Erythroblast (primary cell): ENCODE measurements around the gene USP25.

ENCODE experiments used
- GATA1 ChIP-seq: IDR thresholded peaks from 2 replicates; pipeline ENCODE4 v1.6.1; 2011; ENCODE audit warnings: low read depth, mild to moderate bottlenecking, control low read depth, low read length, moderate library complexity
- POLR2A ChIP-seq: IDR thresholded peaks from 2 replicates; pipeline ENCODE4 v1.6.1; 2011; ENCODE audit warnings: mild to moderate bottlenecking, low read length

DNA sequence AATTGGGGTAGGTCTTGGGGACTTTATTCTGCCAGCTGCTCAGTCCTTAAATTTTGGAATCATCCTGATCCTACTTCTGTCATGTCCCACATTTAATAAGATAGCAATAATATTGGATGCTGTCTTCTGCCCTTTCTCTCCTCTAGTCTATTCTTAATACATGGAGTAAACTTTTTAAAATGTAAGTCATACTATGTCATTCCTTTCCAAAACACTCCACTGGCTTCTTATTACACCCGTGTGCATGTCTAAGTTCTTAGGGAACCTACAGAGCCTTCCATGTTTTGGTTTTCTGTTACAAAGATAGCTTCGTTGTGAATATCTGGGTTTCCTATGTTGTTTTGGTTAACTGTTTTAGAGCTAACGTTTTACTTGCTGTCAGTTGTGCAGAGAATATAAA, 35.1 kb downstream of the USP25 start:
- TF ChIP-seq POLR2A, result no peak
- TF ChIP-seq GATA1, result no peak
